ENCODE measurements around the gene CSTPP1.
"Not testable (repeated sequence)": the region's sequence is repeated elsewhere in the genome, so short reads cannot be mapped to it uniquely, and the experiment has no call there.

CSTPP1 gene

DNA sequence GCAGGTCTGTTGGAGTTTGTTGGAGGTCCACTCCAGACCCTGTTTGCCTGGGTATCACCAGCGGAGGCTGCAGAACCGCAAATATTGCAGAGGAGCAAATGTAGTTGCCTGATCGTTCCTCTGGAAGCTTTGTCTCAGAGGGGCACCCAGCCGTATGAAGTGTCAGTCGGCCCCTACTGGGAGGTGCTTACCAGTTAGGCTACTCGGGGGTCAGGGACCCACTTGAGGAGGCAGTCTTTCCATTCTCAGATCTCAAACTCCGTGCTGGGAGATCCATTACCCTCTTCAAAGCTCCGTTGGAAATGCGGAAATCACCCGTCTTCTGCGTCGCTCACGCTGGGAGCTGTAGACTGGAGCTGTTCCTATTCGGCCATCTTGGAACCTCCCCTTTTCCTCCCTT, 61.2 kb downstream of the CSTPP1 start:
- DNase-seq: not testable (repeated sequence)

- no peak for DNase-seq
These were observed 62.7 kb downstream of the CSTPP1 start for GRCh38 chr11:46999217-46999616.

DNA sequence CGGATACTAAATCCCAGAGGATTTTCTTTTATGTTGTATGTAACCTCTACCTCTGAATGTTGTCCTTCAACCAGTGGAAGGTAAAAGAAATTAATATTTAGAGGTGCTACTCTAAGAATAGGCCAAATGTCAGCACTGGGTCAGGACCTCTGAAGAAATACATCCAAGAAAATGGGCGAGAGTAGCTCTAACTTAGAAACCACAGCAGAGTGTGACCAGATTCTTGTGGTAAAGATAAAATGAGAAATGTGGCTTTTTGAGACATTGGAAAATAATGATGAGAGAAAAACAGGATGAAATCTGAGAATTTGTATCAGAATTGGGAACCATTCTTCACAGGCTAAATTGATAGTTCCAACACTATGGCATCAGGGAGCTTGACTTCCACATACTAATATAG, 63.5 kb downstream of the CSTPP1 start:
- no peak for DNase-seq

DNA sequence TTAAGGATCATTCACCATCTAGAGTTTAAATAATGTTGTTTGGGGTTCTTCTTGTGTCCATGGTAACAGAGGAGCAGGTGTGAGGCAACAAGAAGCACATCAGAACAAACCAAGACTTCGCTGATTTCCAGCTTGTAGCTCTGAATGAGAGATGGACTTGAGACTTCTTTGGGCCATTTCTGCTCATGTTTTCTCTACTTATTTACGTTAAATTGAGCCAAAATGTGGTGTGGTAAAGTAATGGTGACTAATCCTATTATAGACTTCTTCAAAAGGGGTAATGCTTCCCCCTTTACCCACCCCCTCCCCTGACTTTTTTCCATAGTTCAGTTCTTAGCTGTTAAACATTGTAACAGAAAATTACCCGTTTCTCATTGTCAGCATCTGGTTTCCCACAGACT, 65.2 kb downstream of the CSTPP1 start:
- DNase-seq: no peak

DNA sequence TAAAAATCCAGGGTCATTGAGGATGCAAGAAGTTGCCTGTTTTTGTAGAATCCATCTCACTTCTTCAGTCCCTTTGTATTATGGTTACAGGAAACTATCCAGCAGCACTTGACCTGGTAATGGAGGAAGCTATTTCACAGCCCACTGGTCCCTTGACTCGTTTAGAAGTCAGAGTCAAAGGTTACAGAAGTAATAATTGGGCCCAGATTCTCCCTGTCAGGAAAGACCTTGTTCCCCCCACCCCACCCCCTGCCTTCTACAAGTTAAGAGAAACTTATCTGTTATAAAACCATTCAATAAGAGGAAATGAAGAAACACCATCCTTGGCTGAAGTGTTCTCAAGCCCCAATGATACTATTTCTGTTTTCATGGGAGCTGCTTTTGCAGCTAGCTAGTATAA, 65.8 kb downstream of the CSTPP1 start:
- DNase-seq: no peak

- DNase-seq: no peak
These were observed 66.8 kb downstream of the CSTPP1 start for GRCh38 chr11:47003180-47003877.

GRCh38 chr11:47004595-47005033, 68.1 kb downstream of the CSTPP1 start:
- DNase-seq: no peak

GRCh38 chr11:47005441-47005840, 68.9 kb downstream of the CSTPP1 start:
- DNase-seq: no peak

DNA sequence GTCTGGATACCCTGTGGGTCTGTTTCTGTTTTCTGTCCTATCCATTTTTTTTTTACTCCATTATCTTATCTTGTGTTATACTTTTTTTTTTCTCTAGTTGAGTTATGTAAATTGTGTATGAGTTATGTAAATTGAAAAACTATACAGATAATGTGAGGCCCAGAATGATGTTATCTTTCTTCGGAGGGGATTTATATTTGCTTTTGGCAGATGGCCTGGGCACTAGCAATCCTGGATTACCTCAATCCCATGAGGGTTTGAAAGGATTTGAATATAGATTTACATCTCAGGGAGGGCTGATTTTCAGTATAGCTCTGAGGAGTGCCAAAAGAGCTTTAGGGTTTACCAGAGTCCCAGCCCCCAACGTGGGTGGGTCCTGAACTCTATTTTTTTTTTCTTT, 71.0 kb downstream of the CSTPP1 start:
- DNase-seq: no peak

DNA sequence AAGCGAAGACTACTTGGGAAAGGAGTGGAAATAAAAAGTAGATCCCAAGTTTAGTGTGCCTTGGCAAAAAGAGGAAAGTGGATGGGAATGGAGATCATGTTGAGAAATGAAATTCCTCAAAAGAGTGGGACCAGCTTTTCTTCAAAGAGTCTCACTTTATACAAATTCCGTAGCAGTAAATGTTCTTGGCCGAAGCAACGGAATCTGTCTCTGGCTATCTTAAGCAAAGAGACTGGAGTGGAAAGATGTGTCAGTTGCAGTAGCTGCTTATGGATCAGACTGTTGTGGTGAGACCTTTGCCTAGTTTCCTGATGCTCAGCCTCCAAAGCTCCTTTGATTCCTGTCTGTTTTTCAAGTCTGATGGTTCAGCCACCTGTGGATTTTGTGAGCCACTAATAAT, 73.6 kb downstream of the CSTPP1 start:
- no peak for DNase-seq

GRCh38 chr11:47014097-47014496, 77.5 kb downstream of the CSTPP1 start:
- DNase-seq: no peak

DNA sequence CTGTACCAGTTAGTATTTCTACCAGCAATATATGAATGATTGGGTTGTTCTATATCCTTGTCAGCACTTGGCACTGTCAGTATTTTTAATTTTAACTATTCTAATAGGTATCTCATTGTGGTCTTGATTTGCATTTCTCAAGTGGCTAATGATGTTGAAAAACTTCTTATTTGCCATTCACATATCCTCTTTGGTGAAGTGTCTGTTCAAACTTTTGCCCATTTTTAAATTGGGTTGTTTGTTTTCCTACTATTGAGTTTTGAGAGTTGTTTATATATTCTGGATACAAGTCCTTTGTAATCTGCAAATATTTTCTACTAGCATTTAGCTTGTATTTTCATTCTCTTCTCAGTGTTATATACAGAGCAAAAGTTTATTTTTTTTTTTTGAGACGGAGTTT, 82.1 kb downstream of the CSTPP1 start:
- DNase-seq: no peak

DNA sequence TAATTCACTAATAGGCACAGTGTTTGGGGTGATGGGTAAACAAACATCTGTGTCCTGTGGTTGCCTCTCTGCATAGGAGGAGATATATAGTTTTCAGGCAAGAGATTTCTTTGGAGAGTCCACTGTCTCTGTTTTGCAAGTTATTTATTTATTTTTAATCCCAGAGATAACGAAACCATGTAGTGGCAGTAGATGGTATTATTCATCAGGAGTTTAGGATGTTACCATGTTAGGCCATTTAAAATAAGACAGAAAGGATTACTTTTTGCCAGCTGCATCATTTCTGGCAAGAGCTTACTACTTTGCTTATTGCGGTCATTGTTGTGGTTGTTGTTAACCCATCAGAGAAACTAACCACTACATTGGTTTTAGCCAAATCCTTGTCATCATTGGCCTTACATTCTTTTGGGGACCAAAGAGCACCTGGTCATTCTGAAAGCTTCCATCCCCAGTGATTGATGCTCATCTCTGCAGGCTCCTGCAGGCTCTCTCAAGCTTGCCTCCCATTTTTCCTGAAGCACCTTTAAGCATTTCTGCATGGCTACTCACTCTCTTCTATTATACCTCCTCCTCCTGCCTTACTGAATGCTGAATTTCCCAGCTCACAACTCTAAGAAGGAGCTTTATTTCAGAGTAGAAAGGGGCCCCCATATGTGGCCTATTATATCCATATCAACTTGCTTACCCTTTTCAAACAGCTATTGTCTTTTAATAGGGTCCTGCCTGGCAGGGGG, 84.4 kb downstream of the CSTPP1 start:
- peak in 1 of 2 experiments; percentile 57 for DNase-seq

GRCh38 chr11:47021527-47021818, 84.9 kb downstream of the CSTPP1 start:
- no peak for DNase-seq

DNA sequence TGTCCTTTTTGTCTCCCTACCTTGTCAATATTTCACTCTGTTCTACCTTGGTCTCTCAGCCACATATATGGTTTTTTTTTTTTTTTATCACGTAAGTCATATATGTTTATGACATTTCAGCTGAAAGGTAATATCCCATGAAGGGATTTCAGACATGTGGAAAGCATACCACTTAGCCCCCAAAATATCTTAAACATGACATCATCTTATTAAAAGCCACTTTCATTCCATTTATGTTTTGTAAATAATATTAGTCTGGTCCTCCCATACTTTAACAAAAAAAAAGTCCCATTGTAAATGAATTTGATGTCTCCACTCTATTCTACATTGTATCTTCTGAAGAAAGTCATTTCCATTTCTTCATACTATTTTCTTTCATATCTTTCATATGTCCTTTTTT, 85.4 kb downstream of the CSTPP1 start:
- DNase-seq: no peak

DNA sequence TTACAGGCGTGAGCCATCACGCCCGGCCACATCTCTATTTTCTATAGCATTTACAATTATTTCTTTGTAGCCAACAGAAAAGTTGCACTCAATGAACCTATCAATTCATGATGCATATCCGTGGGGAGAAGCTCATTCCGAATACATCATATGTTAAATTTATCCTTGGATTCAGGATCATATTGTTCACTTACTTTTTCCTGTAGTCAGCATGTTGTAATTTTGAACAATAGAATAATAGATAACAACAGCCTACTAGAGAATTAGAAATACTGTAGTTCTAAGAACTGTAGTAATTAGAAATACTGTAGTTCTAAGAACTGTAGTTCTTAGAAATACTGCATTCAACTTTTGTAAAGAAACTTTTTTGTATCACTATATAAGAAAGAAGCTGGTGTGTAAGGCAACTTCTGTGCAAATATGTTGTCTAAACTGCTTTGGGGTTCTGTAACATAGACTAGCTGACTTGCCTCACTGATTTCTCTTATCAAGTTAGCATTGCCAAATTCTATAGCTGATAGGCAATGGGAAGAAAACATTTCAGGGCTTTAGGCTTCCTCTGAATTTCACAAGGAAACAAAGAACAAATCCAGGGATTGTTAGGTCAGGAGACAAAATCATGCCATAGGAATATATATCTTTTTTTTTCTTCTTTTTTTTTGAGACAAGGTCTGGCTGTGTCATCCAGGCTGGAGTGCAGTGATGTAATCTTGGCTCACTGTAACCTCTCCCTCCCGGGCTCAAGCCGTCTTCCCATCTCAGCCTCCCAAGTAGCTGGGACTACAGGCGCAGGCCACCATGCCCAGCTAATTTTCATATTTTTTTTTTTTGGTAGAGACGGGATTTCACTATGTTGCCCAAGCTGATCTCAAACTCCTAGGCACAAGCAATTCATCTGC, 91.9 kb downstream of the CSTPP1 start:
- DNase-seq: no peak

DNA sequence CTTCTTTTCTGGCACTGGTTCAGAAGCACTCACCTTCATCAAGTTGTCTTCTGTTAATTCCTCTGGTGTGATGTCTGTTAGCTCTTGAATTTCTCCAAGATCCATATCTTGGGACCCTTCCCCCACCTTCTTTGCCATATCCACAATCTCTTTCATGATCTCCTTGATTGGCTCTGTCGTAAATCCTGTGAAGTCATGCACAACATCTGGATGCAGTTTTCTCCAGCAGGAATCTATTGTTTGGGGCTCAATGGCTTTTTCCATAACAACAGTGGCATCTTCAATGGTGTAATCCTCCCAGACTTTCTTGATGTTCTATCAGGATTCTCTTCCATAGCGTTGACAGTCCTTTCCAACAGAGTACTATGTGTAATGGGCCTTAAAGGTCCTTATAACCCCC, 96.9 kb downstream of the CSTPP1 start:
- DNase-seq: no peak

- no peak for DNase-seq
These were observed 97.5 kb downstream of the CSTPP1 start for GRCh38 chr11:47034091-47034490.

- DNase-seq: no peak
These were observed 98.5 kb downstream of the CSTPP1 start for GRCh38 chr11:47035108-47035507.

DNA sequence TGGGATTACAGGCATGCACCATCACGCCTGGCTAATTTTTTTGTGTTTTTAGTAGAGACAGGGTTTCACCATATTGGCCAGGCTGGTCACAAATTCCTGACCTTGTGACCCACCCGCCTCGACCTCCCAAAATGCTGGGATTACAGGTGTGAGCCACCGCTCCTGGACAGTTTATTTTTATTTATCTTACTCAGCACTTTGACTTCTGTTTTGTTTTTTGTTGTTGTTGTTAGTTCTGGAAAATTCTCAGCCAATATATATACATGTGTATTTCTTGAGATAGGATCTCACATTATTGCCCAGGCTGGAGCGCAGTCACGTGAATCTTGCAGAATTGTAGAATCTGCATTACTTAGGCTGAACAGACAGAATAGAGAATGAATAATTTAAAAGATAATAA, 107.6 kb downstream of the CSTPP1 start:
- no peak for DNase-seq

DNA sequence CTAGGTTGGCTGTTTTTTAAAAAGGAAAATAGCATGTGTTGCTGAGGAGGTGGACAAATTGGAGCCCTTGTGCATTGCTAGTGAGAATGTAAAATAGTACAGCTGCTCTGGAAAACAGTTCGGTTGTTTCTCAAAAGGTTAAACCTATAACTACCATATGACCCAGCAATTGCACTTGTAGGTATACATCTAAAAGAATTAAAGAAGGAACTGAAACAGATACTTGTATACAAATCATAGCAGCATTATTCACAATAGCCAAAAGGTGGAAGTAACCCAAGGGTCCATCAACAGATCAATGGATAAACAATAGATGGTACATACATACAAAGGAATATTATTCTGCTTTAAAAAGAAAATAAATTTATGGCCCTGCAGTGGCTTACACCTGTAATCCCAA, 111.4 kb downstream of the CSTPP1 start:
- no peak for DNase-seq

DNA sequence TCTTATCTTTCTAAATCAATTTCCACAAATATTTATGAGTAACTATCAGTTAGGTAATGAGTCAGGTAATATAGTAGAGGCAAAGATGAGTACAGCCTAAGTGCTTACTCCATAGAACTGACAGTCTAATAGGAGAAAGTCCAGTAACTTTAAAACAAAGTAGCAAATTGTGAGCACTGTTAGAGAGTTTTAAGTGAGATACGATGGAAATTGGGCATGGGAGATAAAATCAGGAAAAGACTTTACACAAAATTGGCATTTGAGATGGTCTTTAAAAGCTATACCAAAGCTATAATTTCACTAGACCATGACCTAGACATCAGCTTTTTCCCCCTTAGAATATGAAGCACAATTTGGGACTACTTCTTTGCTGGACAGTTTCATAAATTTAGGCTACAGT, 113.7 kb downstream of the CSTPP1 start:
- DNase-seq: no peak

DNA sequence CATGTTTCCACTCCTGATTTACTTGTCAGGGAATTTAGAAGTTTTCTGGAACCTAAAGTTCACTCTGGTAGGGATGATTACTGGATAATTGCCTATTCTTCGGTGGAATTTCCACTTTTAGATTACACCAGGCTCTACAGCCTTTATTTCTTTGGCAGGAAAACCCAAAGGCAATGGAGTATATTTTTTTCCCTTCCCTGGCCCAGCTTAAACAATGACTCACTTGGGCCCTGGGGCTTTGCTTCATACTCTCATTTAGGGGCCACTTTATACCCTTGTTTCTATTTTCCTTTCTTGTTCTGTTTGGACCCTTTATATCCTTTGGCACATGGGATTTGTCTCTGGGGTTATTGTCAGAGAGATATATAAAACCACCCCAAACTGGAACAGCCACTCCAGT, 114.7 kb downstream of the CSTPP1 start:
- DNase-seq: no peak

DNA sequence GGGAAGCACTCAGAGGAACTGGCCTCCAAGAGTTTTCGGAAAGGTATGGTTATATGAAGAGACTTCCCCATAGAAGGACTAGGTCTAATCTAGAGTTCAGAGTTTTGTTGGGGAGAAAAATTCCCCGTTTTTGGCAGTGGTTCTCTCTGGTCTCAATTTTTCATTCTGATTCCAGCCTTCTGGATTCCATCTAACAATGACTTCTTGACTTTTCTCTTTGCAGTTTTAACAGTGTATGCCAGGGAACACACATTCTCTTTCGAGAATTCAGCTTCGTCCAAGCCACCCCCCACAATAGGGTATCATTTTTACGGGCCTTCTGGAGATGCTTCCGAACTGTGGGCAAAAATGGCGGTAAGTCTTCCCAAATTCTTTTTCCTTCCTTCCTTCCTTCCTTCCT, 115.6 kb downstream of the CSTPP1 start:
- no peak for DNase-seq

Measured in NCI-H1930 (cell line).